HT1080 (cell line): ENCODE results near the gene TMTC1. TPM values are rescaled to one million over a fixed set of nuclear protein-coding genes. Genes with fewer than 3 reads are reported as not detected.

Experiments
- DNase-seq: peaks from one replicate; pipeline ENCODE4 v3.0.0-alpha.2; 2015; ENCODE audit warnings: low read depth
- total RNA-seq: library from RNA; depleted of rRNA; stranded (reverse); fragments of >200 nt; shearing (Covaris generic); gene quantifications from 2 replicates; pipeline ENCODE4 v1.2.3, GENCODE V29; 2014

TMTC1 gene
- total RNA-seq, 1 experiment from 2014 or later: 0.11 TPM

DNA sequence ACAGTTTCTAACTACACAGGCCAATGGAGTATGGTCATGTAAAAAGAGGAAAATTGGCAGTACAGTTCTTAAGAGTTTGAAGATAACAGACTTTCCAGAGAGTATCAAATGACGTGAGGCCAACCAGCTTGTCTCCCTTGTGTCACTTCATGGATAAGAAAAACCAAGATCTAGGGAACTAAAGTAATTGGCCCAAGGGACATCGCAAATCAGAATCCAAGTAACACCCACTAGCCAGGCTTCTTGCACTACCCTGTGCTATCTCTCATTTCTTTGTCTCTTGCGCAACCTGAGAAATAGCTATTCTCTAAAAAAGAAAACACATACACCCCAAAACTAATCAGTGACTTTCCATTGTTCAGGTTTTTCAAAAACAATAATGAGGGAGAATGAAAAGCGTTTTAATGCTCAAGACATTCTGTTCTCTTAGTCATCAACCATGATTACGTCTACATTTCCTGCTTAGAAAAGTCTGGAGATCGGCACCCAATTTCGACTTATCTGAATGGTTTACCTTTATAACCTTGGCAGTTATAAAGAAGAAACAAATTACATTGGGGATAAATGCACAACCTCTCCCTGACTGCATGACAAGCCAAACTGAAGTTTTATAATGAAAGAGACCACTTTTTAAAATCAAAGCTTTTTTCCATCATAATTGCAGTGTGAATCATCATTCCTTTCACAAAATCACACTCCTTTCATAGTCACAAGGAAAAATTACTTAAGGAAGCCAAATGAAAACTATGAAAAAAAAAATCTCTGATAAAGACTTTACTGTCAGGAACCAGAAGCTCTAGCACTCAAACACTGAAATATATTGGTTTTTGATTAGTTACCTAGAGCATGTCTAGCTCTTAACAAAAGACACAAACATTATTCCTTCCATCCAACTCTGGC, 42.1 kb downstream of the TMTC1 start:
- DNase-seq: peak; percentile 72

DNA sequence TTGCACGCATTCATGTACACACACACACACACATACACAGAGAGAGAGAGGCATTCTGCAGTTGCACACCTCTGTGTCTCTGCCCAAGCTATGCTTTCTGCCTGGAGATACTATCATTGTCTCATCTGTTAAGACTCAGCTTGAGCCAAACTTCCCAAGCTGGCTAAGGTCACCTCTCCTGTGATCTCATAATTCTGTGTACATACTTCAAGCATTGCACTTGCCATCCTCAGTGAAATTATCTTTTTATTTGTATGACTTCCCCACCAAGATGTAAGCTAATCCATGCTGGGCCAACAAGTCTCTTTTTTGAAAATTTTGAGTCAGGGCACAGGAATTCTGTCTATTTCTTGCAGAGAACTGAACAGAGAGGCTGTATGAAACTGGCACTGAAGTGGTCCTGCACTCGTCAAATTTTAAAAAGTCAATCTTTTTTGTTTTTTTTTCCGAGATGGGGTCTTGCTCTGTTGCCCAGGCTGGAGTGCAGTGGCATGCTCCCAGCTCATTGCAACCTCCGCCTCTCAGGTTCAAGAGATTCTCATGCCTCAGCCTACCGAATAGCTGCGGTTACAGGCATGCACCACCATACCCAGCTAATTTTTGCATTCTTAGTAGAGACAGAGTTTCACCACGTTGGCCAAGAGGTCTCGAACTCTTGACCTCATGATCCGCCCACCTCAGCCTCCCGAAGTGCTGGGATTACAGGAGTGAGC, 44.3 kb downstream of the TMTC1 start:
- DNase-seq: no peak

DNA sequence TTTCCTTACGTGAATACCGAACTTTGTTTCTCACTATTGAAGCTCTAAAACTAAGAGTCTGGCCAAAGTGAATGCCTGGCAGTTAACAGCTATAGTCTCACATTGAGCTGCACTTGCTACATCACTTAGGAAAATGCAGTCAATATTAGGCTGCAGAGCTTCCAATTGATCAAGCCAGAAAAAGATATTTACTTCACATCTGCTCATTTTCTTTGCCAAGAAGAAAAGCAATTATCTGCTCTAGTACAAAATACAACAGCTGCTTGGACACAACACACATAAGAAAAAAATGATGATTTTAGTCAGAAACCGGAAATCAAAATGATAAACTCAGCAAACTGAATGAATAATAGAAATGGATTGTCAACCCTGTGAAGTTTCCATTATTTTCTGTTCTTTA, 45.4 kb downstream of the TMTC1 start:
- no peak for DNase-seq

DNA sequence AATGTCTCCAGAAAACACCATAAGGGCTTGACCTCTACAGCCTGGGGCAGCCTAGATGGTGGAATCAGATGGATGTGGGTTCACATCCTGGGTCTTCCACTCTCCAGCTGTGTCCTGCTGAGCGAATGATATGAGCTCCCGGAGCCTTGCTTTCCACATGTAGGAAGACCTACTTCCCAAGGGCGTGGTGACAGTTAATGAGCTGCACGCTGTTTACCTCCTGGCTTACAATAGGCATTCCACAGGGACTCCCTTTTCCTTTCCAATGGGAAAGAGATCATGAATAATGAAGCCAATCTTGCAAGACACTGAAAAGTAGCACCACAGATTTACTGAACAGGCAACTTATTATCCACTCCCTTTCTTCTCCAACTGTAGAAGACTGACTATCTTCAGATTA, 46.1 kb downstream of the TMTC1 start:
- DNase-seq: no peak

DNA sequence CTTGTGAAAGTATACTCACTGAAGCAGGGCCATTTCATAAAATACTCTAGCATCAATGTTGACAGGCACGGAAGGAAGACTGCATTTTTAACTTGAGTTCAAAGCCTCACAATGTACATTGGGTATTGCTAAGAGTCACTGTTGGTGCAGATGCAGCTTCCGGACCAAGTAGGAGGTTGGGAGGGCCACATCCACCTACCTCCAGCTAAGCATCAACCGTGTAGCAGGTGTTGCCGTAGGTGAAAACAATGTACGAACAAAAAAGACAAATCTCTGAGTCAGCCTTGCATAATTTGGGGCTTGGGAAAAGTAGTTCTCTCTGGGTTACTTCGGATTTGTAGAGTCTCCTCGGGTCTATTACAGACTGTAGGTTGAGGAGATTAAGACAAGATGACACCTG, 48.1 kb downstream of the TMTC1 start:
- DNase-seq: no peak

GRCh38 chr12:29734734-29735133, 49.0 kb downstream of the TMTC1 start:
- no peak for DNase-seq

- DNase-seq: no peak
These were observed 49.4 kb downstream of the TMTC1 start for GRCh38 chr12:29734305-29734704.

DNA sequence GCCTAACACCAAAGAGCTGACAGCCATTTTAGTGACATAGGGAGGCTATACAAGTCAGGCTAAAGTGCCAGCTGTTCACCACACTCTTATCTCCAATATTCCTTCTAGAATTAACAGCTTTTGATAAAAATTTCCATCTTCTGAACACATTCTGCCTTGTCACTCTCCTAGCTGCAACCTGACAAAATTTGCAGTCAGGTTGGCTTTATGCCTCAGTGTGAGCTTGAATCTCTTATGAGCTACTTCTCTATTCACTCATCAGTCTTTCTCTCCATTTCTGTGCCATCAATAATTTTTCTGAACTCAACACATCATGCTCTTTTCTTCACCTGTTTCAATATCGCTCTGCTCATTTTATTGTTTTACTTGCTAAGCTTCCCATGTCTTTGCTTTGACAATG, 50.2 kb downstream of the TMTC1 start:
- no peak for DNase-seq

GRCh38 chr12:29733060-29733459, 50.7 kb downstream of the TMTC1 start:
- no peak for DNase-seq

DNA sequence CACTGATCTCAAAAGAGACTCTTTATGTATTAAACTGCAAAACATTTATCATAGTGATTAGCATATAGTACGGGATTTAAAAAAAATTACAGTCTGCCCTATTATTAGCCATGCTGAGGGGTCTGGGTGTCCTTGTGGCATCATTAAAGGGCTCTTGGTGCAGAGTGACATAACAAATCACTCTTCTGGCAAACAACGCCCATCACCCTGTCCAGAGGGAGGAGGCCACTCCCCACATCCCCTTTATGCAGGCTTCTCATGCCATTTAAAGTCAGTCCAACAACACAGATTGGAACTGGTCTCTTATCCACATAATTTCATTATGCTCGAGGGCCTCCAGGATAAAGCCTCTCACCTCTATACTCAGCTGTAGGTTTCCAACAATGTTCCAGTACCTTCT, 51.1 kb downstream of the TMTC1 start:
- no peak for DNase-seq

- DNase-seq: no peak
These were observed 51.6 kb downstream of the TMTC1 start for GRCh38 chr12:29732191-29732590.

DNA sequence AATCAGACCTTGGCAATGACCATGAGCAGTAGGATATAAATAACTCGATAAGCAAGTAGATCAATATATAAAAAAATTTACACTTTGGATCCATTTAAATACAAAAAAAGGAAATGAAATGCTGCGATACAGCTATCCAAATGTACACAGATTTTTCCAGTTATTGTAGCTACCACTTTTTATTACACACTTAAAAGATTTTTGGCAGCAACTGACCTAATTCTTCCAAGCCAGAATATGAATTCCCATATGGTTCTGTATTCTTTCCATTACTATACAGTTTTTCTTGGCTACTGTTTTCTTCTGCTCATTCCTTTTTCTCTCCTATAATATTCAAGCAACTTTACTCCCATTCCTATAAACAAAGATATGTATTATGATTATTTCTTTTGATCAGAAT, 52.2 kb downstream of the TMTC1 start:
- no peak for DNase-seq

- no peak for DNase-seq
These were observed 53.3 kb downstream of the TMTC1 start for GRCh38 chr12:29730481-29730880.

DNA sequence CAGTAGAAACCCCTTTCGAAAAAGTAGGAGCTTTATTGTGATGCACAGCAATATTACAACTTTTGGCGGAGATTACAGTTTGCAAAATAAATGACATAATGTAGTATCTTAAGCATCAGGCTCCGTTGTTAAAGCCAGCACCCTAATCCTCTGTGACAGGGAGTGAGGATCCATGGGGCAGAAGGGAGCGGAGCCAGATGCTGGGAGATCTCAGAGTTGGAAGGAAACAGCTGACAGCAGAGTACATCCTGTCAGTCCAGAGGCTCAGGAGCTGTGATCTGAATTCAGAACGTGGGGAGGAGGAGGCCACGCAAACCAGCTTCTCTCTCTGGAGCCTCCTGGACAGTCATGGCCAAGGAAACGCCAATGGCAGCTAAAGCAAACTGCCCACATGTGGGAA, 55.7 kb downstream of the TMTC1 start:
- no peak for DNase-seq

DNA sequence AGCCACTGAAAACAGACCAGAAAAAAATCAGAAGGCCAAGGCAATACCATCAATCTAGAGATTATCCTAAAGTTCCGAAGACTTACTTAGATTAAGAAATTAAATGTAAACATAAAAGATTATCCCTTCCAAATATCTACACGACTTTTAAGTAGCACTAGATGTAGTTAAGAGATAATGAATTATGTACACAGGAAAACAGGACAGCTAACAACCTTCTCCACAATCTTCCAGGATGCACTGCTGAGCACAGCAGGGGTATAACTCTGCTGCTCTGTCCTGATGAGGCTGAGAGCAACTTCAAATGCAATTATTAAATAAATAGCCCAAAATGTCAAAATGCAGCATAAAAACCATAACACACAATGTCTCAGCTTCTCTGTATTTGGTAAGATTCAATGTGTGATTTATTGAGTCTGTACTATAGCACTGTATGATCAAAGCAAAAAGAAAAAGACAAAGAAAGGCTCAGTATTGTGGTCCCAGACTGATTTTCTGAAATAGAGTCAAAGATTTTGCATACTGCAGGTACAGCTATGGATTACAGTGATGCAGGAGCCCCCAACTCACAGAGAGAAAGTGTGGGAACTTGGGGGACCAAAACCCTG, 56.9 kb downstream of the TMTC1 start:
- no peak for DNase-seq

- DNase-seq: no peak
These were observed 57.4 kb downstream of the TMTC1 start for GRCh38 chr12:29726321-29726692.

DNA sequence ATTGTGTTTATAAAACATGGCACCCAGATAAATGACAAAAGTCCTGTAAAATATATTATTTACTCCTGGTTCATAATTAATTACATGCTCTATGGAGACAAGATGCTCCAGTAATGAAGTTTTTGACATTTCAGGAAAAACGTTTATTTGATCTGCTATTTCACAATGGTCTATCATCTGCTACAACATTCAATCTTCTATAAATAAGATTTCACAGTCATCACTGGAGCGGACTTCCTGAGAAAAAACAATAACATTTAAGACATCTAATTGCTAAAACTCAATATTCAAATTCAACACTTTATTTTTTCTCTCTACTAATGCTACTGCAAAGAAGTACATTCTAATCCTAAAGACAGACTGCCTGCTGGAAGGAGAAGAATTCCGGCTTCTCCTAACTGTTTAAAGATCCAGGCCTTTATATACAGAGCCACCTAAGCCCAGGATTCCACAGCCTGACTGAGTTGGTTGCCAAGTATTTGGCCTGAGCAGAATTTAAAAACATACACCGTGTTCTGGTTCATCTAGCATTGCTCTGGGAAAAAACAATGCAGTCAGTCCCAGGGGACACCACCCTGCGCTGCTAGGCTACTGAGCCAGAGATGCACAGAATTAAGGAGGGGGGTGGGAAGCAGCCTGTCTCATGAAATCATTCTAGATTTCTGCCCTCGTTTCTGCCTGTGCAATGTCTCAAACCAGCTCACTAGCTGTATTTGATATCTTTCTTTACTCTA, 58.0 kb downstream of the TMTC1 start:
- no peak for DNase-seq

- DNase-seq: no peak
These were observed 61.6 kb downstream of the TMTC1 start for GRCh38 chr12:29722164-29722563.

DNA sequence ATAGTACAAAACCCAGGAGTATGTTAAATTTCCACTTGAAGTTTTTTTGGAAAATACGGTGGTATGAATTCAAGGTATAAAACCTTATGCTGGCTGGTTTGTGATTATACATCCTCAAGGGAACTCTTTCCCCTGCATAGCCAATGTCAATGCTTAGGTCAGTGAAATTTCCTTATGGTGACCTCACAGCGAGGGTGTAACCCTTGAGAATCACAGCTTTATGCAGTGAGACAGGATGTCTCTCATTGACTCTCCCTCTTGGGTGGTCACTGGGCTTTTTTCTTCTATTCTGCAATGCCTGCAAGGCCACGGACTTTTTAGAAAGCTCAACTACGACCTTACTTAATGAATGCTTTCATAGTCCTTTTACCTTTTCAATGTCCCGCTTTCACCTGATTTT, 64.4 kb downstream of the TMTC1 start:
- DNase-seq: no peak

DNA sequence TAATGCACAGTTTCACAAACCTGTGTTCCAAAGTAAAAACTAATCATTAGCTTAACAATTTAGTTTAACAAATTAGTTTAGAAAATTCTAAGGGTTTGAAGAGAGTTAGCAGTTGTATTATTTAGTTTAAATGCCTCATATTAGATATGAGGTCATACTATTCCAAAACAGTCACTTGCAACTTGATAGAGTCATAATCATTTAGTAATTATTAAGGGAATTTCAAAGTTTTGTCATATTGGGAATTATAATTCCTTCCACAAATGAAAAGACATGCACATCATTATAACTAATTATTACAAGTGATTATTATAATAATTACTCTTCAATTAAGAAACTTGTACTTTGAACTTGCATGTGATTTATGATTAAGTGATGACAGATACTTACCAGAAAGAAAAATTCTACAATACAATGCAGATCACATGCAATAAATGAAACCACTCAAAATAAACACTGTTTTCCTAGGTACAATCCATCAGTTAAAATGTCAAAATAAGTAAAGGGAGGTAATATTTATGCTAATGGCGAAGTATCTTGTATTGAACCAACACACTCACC, 66.1 kb downstream of the TMTC1 start:
- no peak for DNase-seq

- DNase-seq: no peak
These were observed 68.8 kb downstream of the TMTC1 start for GRCh38 chr12:29714966-29715365.
